Superior temporal gyrus (tissue), 1 donor: ENCODE data around the gene CASP8.

Experiments used
- DNase-seq: peaks from one replicate; pipeline ENCODE4 v3.0.0-alpha.2; 2016; ENCODE audit errors: extremely low spot score

CASP8 gene

DNA sequence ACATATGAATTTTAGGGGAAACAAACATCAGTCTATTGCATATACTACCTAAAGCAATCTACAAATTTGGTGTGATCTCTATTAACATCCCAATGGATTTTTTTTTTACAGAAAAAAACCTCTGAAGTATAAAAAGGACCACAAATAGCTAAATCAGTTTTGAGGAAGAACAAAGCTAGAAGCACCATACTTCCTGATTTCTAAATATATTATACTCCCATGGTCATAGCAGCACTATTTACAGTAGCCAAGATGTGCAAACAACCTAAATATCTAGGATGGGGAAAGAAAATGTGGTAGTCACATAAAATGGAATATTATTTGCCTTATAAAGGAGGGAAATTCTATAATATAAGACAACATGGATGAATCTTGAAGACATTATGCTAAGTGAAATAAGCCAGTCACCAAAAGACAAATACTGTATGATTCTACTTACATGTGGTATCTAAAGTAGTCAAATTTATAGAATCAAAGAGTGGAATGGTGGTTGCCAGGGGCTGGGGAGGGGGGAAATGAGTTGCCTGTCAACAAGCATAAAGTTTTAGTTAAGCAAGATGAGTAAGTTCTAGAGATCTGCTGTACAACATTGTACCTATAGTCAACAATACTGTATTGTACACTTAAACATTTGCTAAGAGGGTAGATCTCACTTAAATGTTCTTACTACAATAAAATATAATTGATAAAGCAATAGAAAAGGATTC, 17.6 kb upstream of the CASP8 start:
- no peak for DNase-seq

DNA sequence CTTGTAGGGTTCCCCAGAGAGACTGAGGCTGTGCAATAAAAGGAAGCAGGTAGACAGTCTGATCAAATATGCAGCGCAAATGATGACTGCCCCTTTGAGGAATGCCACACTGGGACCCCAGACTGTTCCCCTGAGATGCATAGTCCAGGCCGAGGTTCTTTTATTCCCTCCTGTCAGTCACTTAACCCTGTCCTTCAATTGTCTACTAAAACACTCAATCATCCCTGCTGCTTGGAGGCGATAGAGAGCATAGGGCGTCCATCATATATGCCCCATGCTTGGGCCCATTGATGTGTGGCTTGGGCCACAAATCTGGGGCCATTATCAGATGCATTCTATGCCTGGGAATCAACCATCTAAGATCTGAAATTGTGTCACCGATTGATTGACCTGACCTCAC, 15.5 kb upstream of the CASP8 start:
- no peak for DNase-seq

GRCh38 chr2:201246280-201246679, 14.1 kb upstream of the CASP8 start:
- DNase-seq = no peak

DNA sequence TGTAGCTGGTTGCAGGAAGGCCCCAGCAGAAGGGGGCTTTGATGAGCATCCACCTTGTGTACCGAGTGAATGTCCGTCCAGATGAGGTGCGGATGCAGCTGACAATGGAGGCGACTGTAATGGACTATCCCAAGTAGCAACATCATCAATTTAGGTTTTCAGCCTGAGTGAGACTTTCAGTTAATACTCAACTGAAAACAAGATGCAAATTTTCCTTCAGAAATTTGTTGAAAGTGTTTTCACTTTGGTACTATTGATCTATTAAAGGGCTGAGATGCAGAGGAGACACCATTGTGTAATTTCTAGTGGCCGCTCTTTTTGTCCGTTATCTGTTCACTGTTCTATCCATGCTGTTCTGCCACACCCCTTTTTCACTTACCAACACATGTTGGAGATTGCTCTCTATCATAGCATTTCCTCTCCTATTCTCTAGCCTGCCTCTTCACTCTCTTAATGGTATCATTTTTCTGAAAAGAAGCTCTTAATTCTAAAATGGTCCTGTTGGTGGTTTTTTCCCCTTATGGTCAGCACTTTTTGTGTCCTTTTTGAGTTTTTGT, 12.0 kb upstream of the CASP8 start:
- DNase-seq = no peak

GRCh38 chr2:201249889-201250288, 10.4 kb upstream of the CASP8 start:
- DNase-seq = no peak

DNA sequence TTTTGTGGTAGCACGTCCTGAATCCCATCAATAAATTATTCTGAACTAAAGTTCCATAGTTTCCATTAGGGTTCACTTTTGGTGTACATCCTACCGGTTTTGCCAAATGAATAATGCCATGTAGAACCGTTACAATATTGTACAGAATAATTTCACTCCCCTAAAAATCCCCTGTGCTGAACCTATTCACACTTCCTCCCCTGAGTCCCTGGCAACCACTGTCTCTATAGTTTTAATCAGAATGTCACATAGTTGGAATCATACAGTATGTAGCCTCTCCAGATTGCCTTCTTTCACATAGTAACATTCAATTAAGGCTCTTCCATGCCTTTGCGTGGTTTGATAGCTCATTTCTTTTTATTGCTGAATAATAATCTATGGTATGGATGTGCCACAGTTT, 9.6 kb upstream of the CASP8 start:
- DNase-seq = no peak

DNA sequence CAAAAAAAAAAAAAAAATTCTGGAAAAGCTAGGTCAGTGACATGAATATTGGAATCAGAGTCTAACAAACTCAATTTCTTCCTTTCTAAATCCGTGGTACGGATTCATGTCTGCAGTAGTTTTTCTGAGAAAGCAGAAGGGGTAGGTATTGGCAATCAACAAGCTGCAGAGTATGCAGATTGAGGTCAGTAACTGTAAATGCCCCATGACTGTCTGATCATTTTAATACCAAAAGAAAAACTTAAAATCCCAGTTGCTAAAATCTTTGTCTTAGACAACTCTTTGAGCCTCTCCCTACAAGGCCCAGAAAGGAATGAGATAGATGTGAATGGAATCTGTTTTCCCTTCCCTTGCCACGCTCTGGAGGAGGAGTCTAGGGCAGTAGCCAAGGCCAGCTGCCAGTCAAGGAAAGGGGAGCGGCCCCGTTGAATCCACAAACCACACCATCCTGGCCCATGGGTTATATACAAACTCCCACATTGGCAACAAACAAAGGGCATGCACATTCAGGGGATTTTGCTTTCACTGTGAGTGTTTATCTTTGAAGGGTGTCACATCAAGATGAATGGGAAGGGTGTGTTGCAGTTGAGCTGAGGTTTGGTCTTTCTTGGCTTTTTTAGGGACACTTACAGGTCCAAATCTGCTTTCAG, 6.1 kb upstream of the CASP8 start:
- no peak for DNase-seq

DNA sequence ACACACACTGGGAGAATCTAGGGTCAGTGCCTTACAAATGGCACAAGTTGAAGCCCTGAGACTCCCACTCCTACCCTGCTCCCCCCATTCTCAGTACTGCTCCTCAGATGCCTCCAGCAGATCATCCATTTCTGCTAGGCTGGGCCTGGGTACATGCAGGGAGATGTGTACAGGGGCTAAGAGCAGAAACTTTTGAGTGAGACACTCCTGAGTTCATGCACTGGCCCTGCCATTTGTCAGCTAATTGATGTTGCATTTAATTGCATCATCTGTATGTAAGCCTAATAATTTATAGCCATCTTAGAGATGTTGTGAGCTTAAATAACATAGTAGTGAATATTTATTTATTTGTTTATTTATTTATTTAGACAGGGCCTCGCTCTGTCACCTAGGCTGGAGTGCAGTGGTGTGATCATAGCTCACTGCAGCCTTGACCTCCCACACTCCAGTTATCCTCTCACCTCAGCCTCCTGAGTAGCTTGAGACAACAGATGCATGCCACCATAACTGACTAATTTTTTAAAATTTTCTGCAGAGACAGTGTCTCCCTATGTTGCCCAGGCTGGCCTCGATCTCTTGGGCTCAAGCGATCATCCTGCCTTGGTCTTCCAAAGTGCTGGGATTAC, 4.8 kb upstream of the CASP8 start:
- DNase-seq = no peak

GRCh38 chr2:201256082-201256481, 4.3 kb upstream of the CASP8 start:
- no peak for DNase-seq

- no peak for DNase-seq
Observed at GRCh38 chr2:201257381-201257955, 2.9 kb upstream of the CASP8 start.

GRCh38 chr2:201257956-201258665, 2.2 kb upstream of the CASP8 start:
- peak; percentile 41 for DNase-seq

- DNase-seq = no peak
Observed at GRCh38 chr2:201258666-201259615, 1.4 kb upstream of the CASP8 start.

- DNase-seq = no peak
Observed at GRCh38 chr2:201261471-201261870, 1.1 kb downstream of the CASP8 start.

DNA sequence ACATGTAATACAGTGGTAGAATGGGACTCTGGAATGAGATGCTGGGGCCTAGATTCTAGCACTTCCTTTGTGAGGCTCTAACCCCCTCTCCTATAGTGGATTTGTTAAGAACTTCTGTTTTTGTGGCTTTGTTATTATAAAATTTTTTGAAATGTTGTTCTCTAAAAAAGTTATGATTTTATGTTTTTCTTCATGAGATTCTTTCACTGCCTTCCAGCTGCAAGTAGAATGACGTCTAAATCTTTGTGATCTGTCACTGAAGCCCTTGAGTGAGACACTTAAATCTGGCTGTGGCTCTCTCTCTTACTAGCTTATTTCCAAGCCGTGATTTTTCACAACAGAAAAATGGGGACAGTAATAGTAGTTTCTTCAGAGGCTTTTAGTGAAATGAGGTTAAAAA, 1.6 kb downstream of the CASP8 start:
- DNase-seq = no peak

DNA sequence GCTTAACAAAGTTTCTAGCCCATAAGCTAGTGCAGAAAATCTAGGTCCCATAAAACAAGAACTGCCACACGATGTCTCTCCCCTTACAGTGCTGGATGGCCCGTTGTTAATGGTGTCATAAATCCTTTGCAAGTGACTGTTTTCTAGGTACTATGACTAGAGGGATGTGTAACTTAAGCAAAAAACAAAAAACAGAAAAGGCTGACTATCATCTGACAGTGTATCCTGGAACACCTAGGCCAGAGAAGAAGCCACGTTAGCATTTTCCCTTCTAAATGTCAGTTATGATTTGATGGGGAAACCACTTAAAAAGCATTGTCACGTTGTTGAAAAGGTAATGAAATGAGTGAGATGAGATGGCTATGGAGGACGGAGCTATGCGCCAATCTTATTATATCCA, 2.4 kb downstream of the CASP8 start:
- no peak for DNase-seq

DNA sequence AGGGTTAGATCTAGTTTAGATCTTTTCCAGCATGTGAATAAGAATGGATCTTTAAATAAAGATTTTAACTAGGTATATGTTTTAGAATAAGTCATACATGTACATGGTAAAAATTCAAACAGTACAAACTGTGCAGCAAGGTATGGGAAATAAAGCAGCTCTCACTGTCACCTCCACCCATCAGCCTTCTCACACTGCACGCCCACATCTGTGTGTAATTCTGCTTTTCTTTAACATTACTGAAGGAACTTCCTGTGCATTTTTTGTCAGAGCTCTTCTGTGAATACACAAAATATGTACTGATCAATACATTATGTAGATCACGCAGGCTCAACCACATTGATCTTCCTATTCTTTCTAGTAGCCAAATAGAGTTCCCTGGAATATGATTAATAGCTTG, 3.4 kb downstream of the CASP8 start:
- no peak for DNase-seq

GRCh38 chr2:201264472-201265173, 4.3 kb downstream of the CASP8 start:
- no peak for DNase-seq

DNA sequence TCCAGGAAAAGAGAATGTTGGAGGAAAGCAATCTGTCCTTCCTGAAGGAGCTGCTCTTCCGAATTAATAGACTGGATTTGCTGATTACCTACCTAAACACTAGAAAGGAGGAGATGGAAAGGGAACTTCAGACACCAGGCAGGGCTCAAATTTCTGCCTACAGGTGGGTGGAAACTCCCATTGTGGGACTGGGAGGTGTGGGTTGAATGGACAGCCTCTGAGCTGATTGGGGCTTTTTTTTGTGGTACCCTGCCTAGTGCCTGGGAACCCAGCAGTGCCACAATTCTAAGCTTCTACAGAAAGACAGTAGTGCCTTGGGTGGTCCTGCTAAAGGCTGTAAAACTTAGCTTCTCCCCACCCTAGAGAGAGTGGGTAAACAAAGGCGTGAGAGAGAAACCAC, 6.3 kb downstream of the CASP8 start:
- DNase-seq = no peak

- no peak for DNase-seq
Observed at GRCh38 chr2:201267278-201268030, 7.1 kb downstream of the CASP8 start.
